Type B pancreatic cell (in vitro differentiated cells): ENCODE results near the gene PCBP3. TPM values are rescaled to one million over a fixed set of nuclear protein-coding genes. Genes with fewer than 3 reads are reported as not detected.
"Not testable (repeated sequence)": the region's sequence is repeated elsewhere in the genome, so short reads cannot be mapped to it uniquely, and the experiment has no call there.

Experiments used
- DNase-seq: peaks from one replicate; pipeline ENCODE4 v3.0.0; 2021; ENCODE audit warnings: mixed read lengths; ENCODE audit not compliant: unreplicated experiment; ENCODE audit errors: extremely low spot score
- H3K27ac Mint-ChIP-seq: 2 replicates; pipeline ENCODE4 v1.8.0; 2021; ENCODE audit warnings: mild to moderate bottlenecking, mixed read lengths
- H3K27me3 Mint-ChIP-seq: 2 replicates; pipeline ENCODE4 v1.8.0; 2021; ENCODE audit warnings: mixed read lengths
- H3K36me3 Mint-ChIP-seq: 2 replicates; pipeline ENCODE4 v1.8.0; 2021; ENCODE audit warnings: mixed read lengths
- H3K4me1 Mint-ChIP-seq: one replicate; pipeline ENCODE4 v1.8.0; 2021; ENCODE audit warnings: mixed read lengths; ENCODE audit not compliant: unreplicated experiment
- H3K4me3 Mint-ChIP-seq: 2 replicates; pipeline ENCODE4 v1.8.0; 2021; ENCODE audit warnings: mild to moderate bottlenecking, mixed read lengths
- H3K9me3 Mint-ChIP-seq: 2 replicates; pipeline ENCODE4 v1.8.0; 2021; ENCODE audit warnings: mixed read lengths
- total RNA-seq: library from RNA; stranded (reverse); gene quantifications from 2 replicates; pipeline ENCODE4 v1.2.1, GENCODE V29; 2021; ENCODE audit warnings: low replicate concordance
- TF ChIP-seq, protein P1 (sequence below): fragments of 200-600 bp; sonication (generic); conservative IDR thresholded peaks from 2 replicates; pipeline ENCODE4 v1.5.0; 2021; ENCODE audit warnings: antibody characterized with exemption, mild to moderate bottlenecking

The PCBP3 gene
- total RNA-seq, 1 donor from 2014 or later: 5.5 TPM

DNA sequence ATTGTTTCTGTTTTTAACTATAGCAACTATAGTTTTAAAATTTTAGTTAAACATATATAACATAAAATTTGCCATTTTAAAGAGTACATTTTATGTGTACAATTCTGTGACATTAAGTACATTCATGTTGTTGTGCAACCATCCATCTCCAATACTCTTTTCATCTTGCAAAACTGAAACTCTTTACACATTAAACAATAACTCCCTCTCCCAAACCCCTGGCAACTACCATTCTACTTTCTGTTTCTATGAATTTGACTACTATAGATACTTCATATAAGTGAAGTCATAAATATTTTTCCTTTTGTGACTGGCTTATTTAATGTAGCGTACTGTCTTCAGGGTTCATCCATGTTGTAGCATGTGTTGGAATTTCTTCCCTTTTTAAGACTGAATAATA lies 25.9 kb downstream of the PCBP3 start:
- TF ChIP-seq, protein P1, sequence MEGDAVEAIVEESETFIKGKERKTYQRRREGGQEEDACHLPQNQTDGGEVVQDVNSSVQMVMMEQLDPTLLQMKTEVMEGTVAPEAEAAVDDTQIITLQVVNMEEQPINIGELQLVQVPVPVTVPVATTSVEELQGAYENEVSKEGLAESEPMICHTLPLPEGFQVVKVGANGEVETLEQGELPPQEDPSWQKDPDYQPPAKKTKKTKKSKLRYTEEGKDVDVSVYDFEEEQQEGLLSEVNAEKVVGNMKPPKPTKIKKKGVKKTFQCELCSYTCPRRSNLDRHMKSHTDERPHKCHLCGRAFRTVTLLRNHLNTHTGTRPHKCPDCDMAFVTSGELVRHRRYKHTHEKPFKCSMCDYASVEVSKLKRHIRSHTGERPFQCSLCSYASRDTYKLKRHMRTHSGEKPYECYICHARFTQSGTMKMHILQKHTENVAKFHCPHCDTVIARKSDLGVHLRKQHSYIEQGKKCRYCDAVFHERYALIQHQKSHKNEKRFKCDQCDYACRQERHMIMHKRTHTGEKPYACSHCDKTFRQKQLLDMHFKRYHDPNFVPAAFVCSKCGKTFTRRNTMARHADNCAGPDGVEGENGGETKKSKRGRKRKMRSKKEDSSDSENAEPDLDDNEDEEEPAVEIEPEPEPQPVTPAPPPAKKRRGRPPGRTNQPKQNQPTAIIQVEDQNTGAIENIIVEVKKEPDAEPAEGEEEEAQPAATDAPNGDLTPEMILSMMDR: no peak
- no peak overlapping the region for H3K27ac Mint-ChIP-seq
- H3K9me3 Mint-ChIP-seq: no peaks in the 10 kb centered on the region
- no peak overlapping the region for H3K4me3 Mint-ChIP-seq
- DNase-seq: no peak
- H3K36me3 Mint-ChIP-seq: no peaks in the 10 kb centered on the region
- H3K4me1 Mint-ChIP-seq: no peaks in the 10 kb centered on the region
- H3K27me3 Mint-ChIP-seq: no peaks in the 10 kb centered on the region

DNA sequence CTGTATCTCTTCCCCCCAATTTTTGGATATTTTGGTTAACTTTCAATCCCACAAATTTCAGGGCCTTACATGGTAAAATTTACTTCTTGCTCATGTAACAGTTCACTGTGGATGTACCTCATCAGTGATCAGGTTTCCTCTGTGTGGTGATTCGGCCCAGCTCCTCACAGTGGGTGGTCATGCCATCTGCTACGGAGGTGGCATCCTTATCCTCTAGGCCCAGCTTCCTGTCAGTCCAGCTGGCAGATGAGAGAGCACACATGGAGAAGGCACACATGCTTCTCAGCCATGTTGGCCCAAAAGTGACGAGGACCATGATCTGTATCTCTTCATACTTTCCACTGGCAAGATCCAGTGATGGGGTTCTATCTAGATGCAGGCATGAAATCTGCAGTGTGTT lies 27.2 kb downstream of the PCBP3 start:
- Mint-ChIP-seq H3K4me3 (no peak overlapping the region), H3K9me3 (no peaks in the 10 kb centered on the region), H3K36me3 (no peaks in the 10 kb centered on the region), H3K27me3 (no peaks in the 10 kb centered on the region), H3K4me1 (no peaks in the 10 kb centered on the region), H3K27ac (no peak overlapping the region)
- TF ChIP-seq, protein P1: no peak
- DNase-seq: no peak

DNA sequence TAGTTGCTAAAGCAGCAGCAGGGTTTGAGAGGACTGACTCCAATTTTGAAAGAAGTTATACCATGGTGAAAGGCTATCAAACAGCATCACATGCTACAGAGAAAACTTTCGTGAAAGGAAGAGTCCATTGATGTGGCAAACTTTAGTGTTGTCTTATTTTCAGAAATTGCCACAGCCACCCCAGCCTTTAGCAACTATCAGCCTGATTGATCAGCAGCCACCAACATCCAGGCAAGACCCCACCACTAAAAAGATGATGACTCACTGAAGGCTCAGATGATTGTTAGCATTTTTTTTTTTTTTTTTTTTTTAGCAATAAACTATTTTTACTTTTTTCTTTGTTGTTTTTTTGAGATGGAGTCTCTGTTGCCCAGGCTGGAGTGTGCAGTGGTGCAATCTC lies 35.3 kb downstream of the PCBP3 start:
- not testable (repeated sequence) for H3K27ac Mint-ChIP-seq, H3K27me3 Mint-ChIP-seq, H3K9me3 Mint-ChIP-seq, DNase-seq, H3K36me3 Mint-ChIP-seq, H3K4me1 Mint-ChIP-seq, H3K4me3 Mint-ChIP-seq

DNA sequence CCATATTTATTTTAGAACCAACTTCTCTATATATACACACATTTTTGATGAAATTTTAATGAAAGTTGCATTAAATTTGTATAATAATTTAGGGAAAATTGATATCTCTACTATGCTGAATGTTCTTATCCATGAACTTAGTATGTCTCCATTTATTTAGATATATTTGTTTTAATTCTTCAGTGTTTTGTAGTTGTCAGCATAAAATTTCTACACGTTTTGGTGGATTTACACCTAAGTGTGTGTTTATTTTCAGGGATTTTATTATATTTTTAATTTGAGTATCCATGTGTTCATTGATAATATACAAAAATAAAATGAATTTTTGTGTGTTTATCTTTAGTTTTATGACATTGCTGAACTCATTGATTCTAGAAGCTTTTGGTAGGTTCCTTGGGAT lies 36.7 kb downstream of the PCBP3 start:
- Mint-ChIP-seq H3K4me1 (no peaks in the 10 kb centered on the region), H3K27ac (no peak overlapping the region), H3K9me3 (no peaks in the 10 kb centered on the region), H3K4me3 (no peak overlapping the region), H3K36me3 (no peaks in the 10 kb centered on the region), H3K27me3 (peaks cover 7% of the 10 kb centered on the region)
- TF ChIP-seq, protein P1: no peak
- no peak for DNase-seq

DNA sequence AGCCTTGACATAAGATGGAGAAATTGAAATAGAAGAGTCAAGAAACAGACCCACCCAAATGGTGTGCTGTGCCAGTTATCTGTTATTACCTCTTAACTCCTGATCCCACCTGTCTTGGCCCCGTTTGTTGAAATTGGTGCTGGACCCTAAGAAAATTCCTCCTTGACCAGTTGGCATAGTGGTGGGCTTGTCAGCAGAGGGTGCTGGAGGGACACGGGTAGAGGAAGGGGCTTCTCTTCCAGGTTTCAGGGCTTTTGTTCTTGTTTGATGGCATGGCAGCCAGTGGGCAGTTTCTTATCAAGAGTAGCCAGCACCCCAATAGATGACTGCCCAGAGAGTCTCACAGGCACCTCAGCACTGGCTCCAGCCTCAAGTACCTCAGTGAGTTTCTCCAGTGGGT lies 51.6 kb downstream of the PCBP3 start:
- Mint-ChIP-seq H3K27me3 (peaks cover 2% of the 10 kb centered on the region), H3K27ac (no peak overlapping the region), H3K36me3 (no peaks in the 10 kb centered on the region), H3K9me3 (no peaks in the 10 kb centered on the region), H3K4me1 (no peaks in the 10 kb centered on the region), H3K4me3 (no peak overlapping the region)
- TF ChIP-seq, protein P1: peak; percentile 29
- no peak for DNase-seq

DNA sequence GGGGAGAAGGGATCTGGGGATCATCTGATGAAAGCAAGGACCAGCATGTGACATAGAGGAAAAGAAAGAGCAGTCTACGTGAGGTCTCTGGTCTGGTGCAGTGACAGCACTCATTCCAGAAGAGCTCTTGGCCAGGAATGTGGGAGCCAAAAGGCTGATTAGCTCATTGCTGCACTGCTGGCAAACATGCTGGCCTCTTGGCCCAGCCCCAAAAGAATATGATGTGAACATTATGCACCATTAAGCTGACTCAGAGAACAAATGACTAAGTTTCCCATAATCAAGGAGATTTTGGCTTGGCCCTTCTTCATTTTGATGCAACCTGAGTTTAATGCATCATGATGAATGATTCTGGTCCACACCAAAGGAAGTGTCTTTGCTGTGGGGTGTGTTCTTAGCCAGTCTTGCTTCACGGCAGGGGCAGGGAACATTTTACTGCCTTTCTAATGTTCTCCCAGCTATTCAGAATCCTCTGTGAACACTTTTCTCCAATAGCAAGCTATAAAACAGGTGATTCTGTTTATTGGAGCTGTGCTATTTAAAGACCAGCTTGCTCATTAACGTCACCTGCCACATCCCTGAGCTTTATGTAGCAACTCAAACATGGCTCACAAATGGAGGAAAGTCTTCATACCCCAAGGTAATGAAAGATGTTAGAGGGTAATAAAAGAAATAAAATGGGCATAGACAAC lies 55.1 kb downstream of the PCBP3 start:
- Mint-ChIP-seq H3K27ac (no peak overlapping the region), H3K27me3 (peaks cover 6% of the 10 kb centered on the region), H3K9me3 (no peaks in the 10 kb centered on the region), H3K4me3 (no peak overlapping the region), H3K36me3 (no peaks in the 10 kb centered on the region), H3K4me1 (peaks cover under 1% of the 10 kb centered on the region)
- DNase-seq: no peak
- TF ChIP-seq, protein P1: no peak
